ENCODE results near the gene SLC35G3. TPM values are rescaled to one million over a fixed set of nuclear protein-coding genes. Genes with fewer than 3 reads are reported as not detected.

Gene SLC35G3
- total RNA-seq, 1 experiment from 2014 or later, result not detected

DNA sequence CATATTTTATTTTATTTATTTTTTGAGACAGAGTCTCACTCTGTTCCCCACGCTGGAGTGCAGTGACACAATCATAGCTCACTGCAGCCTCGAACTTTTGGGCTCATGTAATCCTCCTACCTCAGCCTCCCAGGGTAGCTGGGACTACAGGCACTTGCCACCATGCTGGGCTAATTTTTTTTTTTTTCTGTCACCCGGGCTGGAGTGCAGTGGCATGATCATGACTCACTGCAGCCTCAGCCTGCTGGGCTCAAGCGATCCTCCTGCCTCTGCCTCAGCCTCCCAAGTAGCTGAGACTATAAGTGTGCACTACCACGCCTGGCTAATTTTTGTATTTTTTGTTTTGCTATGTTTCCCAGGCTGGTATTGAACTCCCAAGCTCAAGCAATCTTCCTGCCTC, 29.5 kb downstream of the SLC35G3 start:
- no peaks in the 10 kb centered on the region for H3K9me3 ChIP-seq (ENCODE audit: low read length)
- intact Hi-C loops (cut with micrococcal nuclease), result no loop called here
- ChIA-PET CTCF (no interaction called here), POLR2A (ENCODE audit: unreplicated experiment) (no interaction called here)
- no peak overlapping the region for H3K27ac ChIP-seq (ENCODE audit: low read length)
- H3K27me3 ChIP-seq (ENCODE audit: low read length), result peaks cover 7% of the 10 kb centered on the region
- no peak overlapping the region for H3K4me3 ChIP-seq (ENCODE audit: low read length)
- no TSS peak for BruUV-seq (replicated peaks)
- no peaks in the 10 kb centered on the region for H4K20me1 ChIP-seq (ENCODE audit: low read length)
- peaks cover 5% of the 10 kb centered on the region; the same call in 1 of the 2 replicates for H3K4me1 ChIP-seq (ENCODE audit: insufficient read depth, low read length)
- H2AFZ ChIP-seq (ENCODE audit: low read length), result no peak overlapping the region
- no peak overlapping the region for H3K4me2 ChIP-seq (ENCODE audit: low read length)
- no peaks in the 10 kb centered on the region for H3K79me2 ChIP-seq (ENCODE audit: low read length)
- no peak overlapping the region for H3K9ac ChIP-seq (ENCODE audit: low read length)
- DNase-seq (no peak), ATAC-seq (no peak)
- no peaks in the 10 kb centered on the region for H3F3A ChIP-seq (ENCODE audit: low read length, unreplicated experiment)
- no peaks in the 10 kb centered on the region for H3K36me3 ChIP-seq (ENCODE audit: low read depth, low read length)
- TF ChIP-seq, protein P1, sequence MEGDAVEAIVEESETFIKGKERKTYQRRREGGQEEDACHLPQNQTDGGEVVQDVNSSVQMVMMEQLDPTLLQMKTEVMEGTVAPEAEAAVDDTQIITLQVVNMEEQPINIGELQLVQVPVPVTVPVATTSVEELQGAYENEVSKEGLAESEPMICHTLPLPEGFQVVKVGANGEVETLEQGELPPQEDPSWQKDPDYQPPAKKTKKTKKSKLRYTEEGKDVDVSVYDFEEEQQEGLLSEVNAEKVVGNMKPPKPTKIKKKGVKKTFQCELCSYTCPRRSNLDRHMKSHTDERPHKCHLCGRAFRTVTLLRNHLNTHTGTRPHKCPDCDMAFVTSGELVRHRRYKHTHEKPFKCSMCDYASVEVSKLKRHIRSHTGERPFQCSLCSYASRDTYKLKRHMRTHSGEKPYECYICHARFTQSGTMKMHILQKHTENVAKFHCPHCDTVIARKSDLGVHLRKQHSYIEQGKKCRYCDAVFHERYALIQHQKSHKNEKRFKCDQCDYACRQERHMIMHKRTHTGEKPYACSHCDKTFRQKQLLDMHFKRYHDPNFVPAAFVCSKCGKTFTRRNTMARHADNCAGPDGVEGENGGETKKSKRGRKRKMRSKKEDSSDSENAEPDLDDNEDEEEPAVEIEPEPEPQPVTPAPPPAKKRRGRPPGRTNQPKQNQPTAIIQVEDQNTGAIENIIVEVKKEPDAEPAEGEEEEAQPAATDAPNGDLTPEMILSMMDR (conservative IDR thresholded peaks at IDR 0.05; ENCODE audit: low read depth, low read length), result no peak
- TF ChIP-seq EZH2 (IDR thresholded peaks at IDR 0.05; ENCODE audit: low read length, unreplicated experiment) (no peak), EZH2phosphoT487 (IDR thresholded peaks at IDR 0.05; ENCODE audit: borderline replicate concordance, low read length) (no peak)
- H3K9me2 ChIP-seq (replicated peaks; ENCODE audit: low read length), result no peaks in the 10 kb centered on the region

DNA sequence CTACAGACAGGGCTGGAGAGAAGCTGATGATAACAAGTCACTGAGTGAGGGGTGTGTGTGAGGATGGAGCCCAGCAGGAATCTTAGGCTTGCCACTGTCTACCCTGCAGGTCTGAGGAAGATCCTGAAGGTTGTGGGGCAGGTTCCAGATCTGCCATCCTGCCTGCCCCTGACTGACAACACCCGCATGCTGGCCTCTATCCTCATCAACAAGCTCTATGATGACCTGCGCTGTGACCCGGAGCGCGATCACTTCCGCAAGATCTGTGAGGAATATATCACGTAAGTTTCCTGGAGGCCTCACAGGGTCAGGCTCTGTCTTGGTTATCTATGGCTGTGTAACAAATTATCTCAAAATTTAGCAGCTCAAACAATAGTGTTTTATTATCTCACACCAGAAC, 30.3 kb downstream of the SLC35G3 start:
- no peaks in the 10 kb centered on the region for H3K79me2 ChIP-seq (ENCODE audit: low read length)
- H3K4me1 ChIP-seq (ENCODE audit: insufficient read depth, low read length), result peaks cover 5% of the 10 kb centered on the region; the same call in 1 of the 2 replicates
- H3K4me2 ChIP-seq (ENCODE audit: low read length), result no peak overlapping the region
- ChIA-PET CTCF (no interaction called here), POLR2A (ENCODE audit: unreplicated experiment) (no interaction called here)
- H3K4me3 ChIP-seq (ENCODE audit: low read length), result no peak overlapping the region
- no peak overlapping the region for H3K9ac ChIP-seq (ENCODE audit: low read length)
- intact Hi-C loops (cut with micrococcal nuclease), result no loop called here
- H2AFZ ChIP-seq (ENCODE audit: low read length), result no peak overlapping the region
- H4K20me1 ChIP-seq (ENCODE audit: low read length), result no peaks in the 10 kb centered on the region
- DNase-seq (no peak), ATAC-seq (no peak)
- TF ChIP-seq, protein P1 (conservative IDR thresholded peaks at IDR 0.05; ENCODE audit: low read depth, low read length), result no peak
- no peak for TF ChIP-seq EZH2phosphoT487 (IDR thresholded peaks at IDR 0.05; ENCODE audit: borderline replicate concordance, low read length)
- no peak for TF ChIP-seq EZH2 (IDR thresholded peaks at IDR 0.05; ENCODE audit: low read length, unreplicated experiment)
- no peak overlapping the region for H3K27ac ChIP-seq (ENCODE audit: low read length)
- no TSS peak for BruUV-seq (replicated peaks)
- H3K9me3 ChIP-seq (ENCODE audit: low read length), result no peaks in the 10 kb centered on the region
- H3F3A ChIP-seq (ENCODE audit: low read length, unreplicated experiment), result no peaks in the 10 kb centered on the region
- peaks cover 13% of the 10 kb centered on the region for H3K27me3 ChIP-seq (ENCODE audit: low read length)
- H3K9me2 ChIP-seq (replicated peaks; ENCODE audit: low read length), result no peaks in the 10 kb centered on the region
- no peaks in the 10 kb centered on the region for H3K36me3 ChIP-seq (ENCODE audit: low read depth, low read length)

DNA sequence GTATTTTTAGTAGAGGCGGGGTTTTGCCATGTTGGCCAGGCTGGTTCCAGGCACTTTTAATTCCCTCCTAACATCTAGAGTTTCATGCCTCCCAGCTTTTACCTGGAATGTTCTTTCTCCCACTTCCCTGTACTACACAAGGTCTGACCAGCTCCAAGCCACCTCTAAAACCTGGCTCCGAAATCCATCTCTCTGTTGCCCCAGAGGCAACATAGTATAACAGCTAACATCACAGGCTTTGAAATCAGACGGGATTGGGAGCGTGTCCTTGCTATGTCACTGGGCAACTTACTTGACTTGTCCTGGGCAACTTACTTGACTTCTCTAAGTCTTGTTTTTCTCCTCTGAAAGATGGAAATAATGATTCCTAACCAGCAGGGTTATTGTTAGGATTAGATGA, 31.4 kb downstream of the SLC35G3 start:
- Histone ChIP-seq H3F3A (ENCODE audit: low read length, unreplicated experiment) (no peaks in the 10 kb centered on the region), H3K79me2 (ENCODE audit: low read length) (no peaks in the 10 kb centered on the region), H4K20me1 (ENCODE audit: low read length) (no peaks in the 10 kb centered on the region), H3K9me2 (replicated peaks; ENCODE audit: low read length) (no peaks in the 10 kb centered on the region), H3K27ac (ENCODE audit: low read length) (no peak overlapping the region), H3K9ac (ENCODE audit: low read length) (no peak overlapping the region), H3K4me1 (ENCODE audit: insufficient read depth, low read length) (peaks cover 5% of the 10 kb centered on the region; the same call in 1 of the 2 replicates), H3K4me3 (ENCODE audit: low read length) (no peak overlapping the region), H3K4me2 (ENCODE audit: low read length) (no peak overlapping the region), H2AFZ (ENCODE audit: low read length) (no peak overlapping the region), H3K9me3 (ENCODE audit: low read length) (no peaks in the 10 kb centered on the region), H3K27me3 (ENCODE audit: low read length) (peaks cover 13% of the 10 kb centered on the region), H3K36me3 (ENCODE audit: low read depth, low read length) (no peaks in the 10 kb centered on the region)
- no TSS peak for BruUV-seq (replicated peaks)
- intact Hi-C loops (cut with micrococcal nuclease), result no loop called here
- no peak for TF ChIP-seq EZH2 (IDR thresholded peaks at IDR 0.05; ENCODE audit: low read length, unreplicated experiment)
- no peak for TF ChIP-seq EZH2phosphoT487 (IDR thresholded peaks at IDR 0.05; ENCODE audit: borderline replicate concordance, low read length)
- ATAC-seq (no peak), DNase-seq (no peak)
- POLR2A ChIA-PET (ENCODE audit: unreplicated experiment), result no interaction called here
- CTCF ChIA-PET, result no interaction called here
